GM19238 (cell line): ENCODE results near the gene UBL3.

Experiments used
- DNase-seq: peaks from one replicate; pipeline ENCODE4 v3.0.0; 2011; ENCODE audit warnings: low spot score; ENCODE audit not compliant: insufficient read length

UBL3 gene

DNA sequence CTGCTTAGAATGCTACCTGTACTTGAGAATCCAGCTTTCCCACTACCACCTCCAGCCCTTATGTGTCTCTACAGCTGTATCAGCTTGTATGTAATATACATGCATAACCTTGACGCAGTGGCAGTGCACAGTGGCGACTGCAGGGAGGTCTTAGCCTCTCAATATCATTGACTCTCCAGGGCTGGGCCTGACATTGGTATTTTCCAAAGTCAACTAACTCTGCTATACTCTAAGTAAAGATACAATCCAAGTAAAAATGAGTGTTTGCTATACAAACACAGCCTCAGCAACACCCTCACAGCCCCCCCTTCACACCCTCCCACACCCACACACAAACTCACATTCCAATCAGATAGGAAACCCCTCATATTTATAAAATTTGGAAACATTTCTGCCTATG is 6.7 kb upstream of the UBL3 start:
- no peak for DNase-seq

DNA sequence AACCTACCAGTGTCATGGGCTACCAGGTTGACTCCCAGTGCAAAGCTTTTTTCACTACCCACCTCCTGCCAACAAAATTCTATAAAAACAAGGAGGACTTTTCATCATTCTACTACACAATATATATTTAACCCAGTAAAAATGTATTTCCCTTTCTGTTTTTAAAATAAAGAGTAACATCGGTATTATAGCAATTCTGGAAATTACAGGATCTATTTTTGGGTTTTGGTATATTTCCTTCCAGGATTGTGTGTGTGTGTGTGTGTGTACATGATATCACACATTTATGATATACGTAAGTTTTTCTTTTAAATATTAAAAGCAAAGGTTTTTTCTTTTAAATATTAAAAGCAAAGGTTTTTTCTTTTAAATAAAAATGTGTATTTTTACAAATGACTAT is 6.0 kb upstream of the UBL3 start:
- no peak for DNase-seq

DNA sequence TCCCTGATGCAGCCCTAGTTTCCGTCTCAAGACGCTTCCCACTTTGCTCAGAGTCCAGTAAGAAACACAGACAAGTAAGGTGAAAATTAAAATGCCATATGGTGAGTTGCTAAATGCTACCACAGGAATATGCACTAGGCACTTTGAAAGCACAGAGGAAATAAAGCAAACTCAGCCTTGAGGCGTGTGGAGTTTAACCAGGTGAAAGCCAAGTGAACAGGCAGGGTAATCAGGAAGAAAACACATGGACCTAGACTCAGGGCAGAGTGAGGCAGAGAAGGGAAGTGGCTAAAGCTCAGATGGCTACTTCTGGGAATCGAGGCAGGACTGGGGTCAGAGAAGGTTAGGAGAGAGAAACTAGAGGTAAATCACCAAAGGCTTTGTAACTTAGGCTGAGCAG is 5.4 kb upstream of the UBL3 start:
- DNase-seq: no peak

DNA sequence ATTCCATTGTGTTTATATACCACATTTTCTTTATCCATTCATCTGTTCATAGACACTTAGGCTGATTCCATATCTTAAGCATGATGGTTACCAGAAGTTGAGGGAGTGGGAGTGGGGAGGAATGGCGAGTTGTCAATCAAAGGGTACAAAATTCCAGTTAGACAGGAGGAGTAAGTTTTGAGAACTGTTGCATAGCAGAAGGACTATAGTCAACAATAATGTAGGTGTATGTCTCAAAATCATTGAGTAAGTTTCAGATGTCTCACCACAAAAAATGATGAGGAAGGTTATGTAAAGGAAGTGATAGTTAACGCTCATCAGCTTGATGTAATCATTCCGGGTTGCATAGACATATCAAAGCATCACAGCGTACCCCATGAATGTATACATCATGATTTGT is 4.6 kb upstream of the UBL3 start:
- DNase-seq: no peak

DNA sequence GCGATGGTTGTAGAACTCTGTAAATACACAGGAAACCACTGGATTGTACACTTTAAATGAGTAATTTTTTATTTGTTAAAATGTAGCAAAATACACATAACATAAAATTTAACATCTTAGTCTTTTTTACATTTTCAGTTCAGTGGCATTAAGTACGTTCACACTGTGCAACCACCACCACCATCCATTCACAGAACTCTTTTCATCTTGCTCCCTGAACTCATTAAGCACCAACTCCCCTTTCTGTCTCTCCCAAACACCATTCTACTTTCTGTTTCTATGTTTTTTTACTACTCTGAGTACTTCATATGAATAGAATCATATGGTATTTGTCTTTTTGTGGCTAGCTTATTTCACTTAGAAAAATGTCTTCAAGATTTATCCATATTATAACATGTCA is 2.7 kb upstream of the UBL3 start:
- no peak for DNase-seq

DNA sequence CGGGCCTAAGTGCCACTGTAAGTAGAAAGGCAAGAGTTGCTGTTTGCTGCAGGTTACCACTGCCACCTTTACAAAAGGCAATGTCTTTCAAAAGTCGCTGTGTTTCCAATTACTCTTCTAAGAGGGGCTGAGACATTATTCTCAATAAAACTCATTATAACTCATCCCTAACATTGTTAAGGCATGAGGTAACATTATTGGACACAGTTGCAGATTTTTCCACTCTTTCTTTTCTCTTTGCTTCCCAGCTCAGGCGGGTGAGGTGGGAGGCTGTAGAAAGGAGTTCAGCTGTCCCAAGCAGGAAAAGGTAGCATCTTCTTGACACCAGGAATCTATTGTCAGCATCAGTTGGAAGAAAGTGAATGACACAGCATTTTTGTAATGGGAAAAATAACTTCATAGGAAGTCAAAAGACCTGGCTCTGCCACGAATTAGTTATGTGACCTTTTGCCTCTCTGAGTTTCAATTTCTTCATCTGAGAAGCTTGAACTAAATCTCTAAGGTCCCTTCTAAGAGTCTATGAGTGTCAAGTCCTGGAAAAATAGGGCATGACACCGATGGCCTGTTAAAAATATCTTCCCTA is 2.1 kb upstream of the UBL3 start:
- DNase-seq: no peak

DNA sequence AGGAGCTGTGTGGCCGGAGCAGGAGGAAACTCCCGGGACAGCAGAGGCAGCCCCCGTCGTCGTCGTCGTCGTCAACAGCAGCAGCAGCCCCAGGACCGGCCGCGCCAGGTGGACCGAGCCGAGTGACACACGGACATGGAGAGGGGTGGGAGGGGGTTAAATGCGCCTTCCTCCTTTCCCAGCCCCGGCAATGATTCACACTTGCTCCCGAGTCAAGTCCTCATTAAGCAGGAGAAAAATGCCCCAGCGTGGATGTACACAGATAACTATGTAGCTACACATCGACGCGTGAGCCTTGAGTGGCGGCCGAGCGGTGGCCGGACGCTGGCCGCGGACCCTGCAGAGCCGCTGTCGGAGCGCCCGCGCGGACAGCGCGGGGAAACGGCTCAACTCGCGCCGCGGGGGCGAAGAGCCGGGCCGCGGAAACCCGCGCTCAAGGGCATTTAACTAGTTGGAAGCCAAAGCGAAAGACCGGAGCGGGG is 645 bp downstream of the UBL3 start:
- peak; percentile 8 for DNase-seq

DNA sequence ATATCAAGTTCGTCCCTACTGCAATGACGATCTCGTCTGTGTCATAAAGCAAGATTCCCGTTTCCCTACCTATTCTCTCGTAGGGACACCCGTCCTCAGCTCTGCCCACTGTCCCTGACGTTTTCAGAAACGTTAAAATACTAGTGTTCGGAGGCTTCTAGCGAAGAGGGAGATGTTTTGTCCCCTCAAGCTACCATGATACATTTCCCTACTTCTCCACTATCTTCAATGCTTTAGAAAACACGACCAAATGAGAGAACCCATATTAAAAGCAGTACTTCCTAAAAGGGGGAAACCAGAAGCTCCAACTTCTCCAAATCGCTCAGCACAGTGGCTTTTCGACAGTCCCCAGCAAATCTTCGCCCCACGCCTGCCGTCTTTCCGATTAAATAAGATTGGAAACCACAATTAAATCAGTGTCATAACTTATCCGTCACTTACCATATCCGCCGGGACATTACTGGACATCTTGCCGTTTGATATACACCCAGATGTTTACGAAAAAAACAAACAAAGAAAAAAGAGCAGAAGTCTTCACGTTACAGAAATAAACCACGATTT is 1.3 kb downstream of the UBL3 start:
- DNase-seq: no peak

DNA sequence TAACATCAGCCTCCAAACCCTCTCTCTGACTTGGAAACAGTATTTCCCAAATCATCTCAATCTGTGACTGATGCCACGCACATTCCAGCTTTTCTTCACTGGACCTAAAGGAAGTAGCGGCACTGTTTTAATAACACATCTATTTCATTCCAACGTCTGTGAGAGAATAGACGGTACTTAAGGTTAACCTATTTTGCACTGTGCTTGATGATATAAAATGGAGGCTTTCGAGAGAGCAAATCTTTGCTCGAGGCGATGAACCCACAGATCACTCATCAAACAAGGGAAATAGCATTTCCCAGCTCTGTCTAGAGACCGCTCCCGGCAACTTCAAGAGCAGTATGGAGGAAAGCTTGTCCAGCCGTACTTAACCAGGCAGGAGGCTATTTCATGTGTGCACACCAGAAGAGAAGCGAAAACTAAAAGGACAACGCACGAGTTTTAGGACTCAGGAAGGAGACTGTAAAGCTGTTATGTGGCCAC is 2.9 kb downstream of the UBL3 start:
- DNase-seq: no peak

DNA sequence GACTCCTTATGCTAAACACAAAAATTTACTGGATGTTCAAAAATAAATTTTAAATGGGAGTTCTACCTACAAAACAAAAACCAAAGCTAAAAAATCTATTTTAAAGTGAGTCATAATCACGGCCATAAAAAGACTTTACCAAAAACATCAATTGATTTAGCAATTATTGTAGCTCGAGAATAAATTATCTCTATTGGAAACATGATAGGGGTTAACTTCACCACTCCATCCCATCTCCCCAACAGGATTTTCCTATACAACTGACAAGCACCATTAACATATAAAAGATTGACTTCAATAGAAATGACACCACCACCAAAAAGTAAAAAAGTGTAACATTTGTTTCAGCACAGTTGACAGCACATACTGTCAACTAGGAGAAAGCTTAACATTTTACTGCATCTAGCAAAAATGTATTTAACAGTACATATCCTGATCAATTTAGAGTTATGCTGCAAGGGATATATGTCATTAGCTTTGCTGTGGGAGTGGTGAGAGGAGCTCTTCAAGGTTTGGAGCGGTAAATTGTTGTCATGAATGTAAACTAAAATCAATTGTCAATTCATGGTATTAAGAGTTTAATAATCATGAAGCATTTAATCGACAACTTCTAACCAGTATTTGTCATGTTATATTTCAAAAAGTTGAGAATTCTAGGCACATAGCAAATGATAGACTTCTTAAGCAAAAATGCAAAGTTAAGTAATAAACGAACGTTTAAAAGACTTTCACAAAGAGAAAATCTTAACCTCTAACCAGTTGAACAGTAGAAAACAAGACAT is 3.8 kb downstream of the UBL3 start:
- DNase-seq: no peak

DNA sequence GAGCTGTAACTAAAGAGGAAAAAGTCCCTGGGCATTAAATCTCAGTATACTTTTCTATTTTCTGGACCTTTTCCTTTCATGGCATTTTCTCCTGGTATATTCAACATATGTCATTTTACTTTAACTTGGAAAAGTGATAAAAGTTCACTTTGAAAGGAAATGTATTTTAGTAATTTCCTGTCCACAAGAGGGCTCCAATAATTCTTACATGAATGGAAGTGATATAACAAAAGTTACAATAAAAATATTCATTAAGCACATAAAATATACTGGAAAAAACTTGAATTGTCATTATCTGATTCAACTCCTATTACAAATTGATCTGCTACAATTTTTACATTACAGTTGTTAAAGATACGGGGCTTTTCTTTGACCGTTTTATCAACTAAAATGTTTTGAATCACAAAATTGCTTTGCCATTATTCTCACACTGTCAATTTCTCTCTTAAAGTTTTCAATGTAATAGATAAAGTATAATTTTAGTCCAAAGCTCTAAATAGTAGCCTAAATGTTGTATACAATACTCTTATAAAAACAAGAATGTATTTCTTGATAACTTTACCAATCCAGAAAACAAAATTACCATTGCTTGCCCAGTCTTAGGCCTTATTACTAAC is 4.9 kb downstream of the UBL3 start:
- DNase-seq: no peak

DNA sequence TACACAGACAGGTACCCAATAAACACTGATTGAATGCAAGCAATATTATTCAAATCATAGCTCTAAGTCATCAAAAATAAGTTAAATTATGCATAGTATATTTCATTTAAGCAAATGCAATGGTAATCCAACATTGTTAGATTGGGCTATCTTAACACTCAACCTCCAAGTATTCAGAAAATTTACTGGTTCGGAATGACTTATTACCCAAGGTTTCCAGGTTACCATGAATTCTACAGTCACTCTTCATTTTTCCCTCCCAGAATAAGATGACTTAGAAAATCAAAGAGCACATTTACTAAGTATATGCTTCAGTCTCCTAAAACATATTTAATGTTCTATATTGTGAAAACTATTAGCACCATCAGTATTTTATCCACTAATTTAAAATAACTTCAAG is 6.0 kb downstream of the UBL3 start:
- DNase-seq: no peak

DNA sequence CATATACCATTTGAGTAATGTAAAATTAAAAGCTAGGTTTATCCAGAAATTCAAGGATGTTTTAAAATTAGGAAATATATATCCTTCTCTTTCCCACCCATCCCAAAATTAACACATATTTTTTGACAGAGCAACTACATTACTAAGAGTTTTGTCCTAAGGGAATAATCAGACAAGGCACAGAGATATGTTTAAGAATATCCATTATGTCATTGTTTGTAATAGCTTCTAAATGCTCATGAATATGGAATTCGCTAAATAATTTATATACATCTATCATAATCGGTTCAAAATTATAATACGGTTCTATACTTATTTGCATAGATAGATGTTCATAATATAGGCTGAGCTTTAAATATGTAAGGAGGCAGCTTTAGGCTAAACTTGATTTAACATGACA is 9.8 kb downstream of the UBL3 start:
- no peak for DNase-seq

DNA sequence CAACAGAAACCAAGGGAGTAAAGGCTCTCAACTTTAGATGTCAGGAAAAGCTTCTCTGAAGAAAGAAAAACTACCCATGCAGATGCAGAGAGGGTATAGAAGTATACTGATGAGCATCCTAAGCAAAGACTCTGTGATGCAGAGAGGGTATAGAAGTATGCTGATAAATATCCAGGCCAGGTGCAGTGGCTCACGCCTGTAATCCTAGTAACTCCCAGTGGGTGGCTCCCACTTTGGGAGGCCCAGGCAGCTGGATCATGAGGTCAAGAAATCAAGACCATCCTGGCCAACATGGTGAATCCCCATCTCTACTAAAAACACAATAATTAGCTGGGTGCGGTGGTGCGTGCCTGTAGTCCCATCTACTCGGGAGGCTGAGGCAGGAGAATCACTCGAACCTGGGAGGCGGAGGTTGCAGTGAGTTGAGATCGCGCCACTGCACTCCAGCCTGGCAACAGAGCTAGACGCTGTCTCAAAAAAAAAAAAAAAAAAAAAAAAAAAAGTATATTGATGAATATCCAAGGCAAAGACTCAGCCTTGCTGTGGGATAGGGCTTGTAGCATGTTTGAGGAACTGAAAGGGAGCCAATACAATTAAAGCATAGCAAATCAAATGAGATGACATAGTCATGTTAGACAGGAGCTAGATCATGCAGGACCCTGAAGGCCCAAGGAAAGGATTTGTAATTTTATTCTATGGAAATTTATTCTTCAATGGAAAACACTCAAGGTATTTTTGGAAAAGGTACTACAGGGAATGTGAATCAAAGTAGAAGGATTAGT is 14.9 kb downstream of the UBL3 start:
- DNase-seq: no peak

DNA sequence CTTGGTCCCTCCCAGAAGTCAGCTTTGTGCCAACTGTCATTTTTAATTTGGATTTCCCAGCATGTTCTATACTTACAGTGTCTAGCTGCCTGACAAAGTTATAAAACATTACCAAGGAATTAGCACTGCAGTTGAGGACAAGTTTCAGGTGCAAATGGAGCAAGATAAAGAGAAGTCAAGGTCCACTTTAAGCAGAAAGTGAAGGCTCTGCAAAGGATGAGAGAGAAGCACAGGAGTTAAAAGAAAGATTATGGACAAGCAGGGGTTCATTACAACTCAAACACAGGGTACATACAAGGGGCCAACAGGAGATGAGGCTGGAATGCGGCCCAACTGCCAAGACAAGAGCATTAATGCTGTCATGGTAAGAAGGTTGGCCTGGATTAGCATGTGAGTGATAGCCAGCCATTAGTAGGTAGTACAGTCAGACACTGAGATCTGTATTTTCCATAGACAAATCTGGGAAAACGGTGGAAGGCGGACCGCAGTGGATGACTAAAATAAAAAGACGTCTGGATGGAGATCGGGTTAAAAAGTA is 17.6 kb downstream of the UBL3 start:
- DNase-seq: no peak

DNA sequence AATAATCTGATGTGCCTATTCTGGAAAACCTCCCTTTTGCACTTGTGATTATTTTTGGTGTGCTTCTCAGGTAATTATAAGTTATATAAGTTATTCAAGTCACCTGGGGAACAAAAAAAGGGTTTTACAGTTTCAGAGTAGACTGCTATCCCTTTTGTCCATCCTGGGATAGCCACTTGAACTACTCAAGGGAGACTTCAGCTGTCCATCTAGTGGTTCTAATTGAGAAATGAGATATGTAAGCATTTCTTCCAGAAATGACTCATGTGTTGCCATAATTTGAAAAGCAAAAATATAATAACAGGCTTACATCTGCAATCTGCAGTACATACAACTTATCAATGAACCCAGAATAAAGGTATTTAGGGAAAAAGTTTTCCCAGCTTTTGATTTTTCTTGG is 20.4 kb downstream of the UBL3 start:
- DNase-seq: no peak

DNA sequence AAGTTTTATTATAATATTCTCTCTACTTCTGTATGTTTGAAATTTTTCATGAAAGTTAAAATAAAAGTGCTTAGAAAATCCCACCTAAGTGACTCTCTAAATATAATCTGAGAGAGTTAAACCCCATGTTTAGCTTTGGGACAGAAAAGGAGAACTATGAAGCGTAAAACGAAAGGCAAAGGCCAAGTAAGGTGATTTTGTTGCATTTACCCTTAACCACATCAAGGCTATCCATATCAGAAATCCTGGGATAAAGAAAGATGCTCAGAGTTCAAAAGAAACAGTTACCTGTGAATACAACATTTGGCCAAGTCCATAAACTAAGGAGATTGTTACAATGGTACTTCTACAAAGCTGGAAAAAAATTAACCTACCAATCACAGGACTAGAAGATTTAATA is 31.3 kb downstream of the UBL3 start:
- no peak for DNase-seq

DNA sequence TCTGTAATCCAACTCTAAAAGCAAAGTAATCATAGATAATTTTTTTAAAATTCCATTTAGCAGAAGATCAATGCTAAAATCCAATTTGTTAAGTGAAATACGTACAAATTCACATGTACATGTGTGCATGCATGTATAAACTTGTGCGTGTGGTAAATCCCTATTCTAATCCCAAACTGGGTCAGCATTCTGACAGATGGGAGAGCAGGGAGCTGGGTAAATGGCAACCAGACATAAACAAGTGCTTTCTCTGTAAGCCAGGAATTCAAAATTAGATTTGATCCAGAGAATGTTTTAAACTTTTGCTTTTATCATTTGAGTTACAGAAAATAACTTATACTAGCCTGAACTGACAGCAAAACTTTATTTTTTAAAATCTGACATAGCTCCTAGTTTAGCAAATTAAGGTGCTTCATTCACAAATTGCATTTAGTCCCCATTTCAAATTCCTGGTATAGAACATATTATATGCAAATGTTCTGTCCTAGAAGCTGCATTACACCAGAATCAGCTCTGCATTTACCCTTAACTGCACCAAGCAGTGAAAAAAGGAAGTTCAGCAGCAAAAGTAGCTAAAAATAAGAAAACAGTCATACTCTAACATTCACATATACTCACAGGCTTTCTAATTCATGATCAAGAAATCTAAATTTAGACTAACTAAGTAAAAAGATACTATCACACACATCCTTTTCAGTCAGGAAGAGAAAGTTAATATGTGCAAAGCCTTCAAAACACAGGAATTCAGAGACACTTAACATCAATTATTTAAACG is 32.6 kb downstream of the UBL3 start:
- peak; percentile 2 for DNase-seq

DNA sequence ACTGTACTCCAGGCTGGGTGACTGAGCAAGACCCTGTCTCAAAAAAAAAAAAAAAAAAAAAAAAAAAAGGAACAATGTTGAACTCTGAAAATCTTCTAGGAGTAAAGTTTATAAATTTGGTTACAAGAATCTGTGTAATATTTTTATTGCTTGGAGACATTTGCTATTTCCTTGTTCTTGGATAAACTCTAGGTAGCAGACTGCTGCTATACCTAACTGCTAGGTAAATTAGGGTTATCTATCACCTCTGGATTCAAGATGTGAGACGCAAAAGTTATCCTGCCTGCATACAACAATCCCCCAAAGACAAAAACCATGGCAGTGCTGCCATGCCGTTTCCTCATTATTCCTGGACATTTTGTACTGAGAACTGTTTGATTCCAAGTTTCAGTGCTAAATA is 33.7 kb downstream of the UBL3 start:
- no peak for DNase-seq

DNA sequence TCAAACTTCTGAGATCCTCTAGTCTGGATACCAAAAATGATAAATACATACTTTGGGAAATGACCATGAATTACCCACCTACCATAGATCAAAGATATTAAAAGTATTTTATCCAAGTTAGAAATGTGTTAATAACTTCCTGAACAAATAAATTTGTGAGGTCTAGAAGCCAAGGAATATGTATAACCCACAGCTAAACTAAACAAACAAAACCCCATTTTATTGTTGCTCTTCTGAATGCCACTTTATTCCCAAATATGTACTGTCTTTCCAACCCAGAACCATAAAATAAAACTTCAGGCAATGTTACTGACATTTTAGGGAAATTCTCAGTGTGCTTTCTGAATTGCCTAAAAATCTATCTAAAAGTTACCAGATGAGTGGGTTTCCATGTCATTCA is 35.1 kb downstream of the UBL3 start:
- no peak for DNase-seq

DNA sequence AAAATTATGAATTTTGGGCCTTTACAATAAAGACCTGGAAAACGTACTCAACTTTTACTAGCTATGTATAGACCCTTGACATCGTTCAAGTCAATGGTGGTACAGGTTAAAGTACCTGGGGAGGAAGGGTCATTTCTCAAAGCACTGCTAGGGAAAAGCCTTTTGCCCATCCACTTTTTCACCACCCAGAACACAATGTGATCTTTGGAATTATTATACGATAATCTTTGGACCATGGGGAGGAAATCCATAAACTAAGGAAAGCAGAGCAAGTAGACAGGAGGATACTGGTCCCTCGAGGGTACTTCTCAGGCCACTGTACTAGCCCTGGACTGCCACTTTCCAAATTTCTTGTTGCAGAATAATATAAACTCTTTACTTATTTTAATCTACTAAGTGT is 39.5 kb downstream of the UBL3 start:
- no peak for DNase-seq
